Measurements from ENCODE around the gene ATG16L2. TPM values are rescaled to one million over a fixed set of nuclear protein-coding genes. Genes with fewer than 3 reads are reported as not detected.
A peak's percentile ranks its signal among the peaks of the same experiment; 100 is the strongest.
"Not testable (repeated sequence)": the region's sequence is repeated elsewhere in the genome, so short reads cannot be mapped to it uniquely, and the experiment has no call there.

Gene ATG16L2
- total RNA-seq, 1 donor: 12.4 TPM

DNA sequence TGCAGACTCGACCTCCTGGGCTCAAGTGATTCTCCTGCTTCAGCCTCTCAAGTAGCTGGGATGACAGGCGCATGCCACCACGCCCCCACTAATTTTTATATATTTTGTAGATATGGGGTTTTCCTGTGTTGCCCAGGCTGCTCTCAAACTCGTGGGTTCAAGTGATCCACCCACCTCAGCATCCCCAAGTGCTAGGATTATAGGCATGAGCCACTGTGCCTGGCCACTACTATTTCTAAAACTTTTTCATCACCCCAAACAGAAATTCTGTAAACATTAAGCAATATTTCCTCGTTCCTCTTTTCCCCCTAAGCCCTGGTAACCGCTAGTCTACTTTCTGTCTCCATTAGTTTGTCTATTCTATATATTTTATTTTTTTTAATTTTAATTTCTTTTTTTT is 9.0 kb upstream of the ATG16L2 start:
- TF ChIP-seq CTCF (IDR thresholded peaks at IDR 0.05; ENCODE audit: insufficient read depth, low read length): no peak
- no peak for DNase-seq (ENCODE audit: low read depth)
- H3K4me3 ChIP-seq (ENCODE audit: low read depth, low read length): no peak overlapping the region

DNA sequence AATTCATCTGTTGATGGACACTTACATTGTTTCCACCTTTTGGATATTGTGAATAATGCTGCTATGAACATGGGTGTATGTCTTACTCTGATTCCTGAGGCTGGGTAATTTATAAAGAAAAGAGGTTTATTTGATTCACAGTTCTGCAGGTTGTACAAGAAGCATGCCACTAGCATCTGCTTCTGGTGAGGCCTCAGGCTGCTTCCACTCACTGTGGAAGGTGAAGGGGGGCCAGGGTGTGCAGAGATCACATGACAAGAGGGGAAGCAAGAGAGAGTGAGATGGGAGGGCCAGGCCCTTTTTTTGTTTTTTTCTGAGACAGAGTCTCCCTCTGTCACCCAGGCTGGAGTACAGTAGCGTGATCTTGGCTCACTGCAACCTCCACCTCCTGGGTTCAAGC is 7.8 kb upstream of the ATG16L2 start:
- not testable (repeated sequence) for H3K4me3 ChIP-seq (ENCODE audit: low read depth, low read length); DNase-seq (ENCODE audit: low read depth)

GRCh38 chr11:72807021-72807693 is 7.1 kb upstream of the ATG16L2 start:
- no peak overlapping the region for H3K4me3 ChIP-seq (ENCODE audit: low read depth, low read length)
- no peak for TF ChIP-seq CTCF (IDR thresholded peaks at IDR 0.05; ENCODE audit: insufficient read depth, low read length)
- peak; percentile 32 for DNase-seq (ENCODE audit: low read depth)

- TF ChIP-seq CTCF (IDR thresholded peaks at IDR 0.05; ENCODE audit: insufficient read depth, low read length): no peak
- DNase-seq (ENCODE audit: low read depth): no peak
- H3K4me3 ChIP-seq (ENCODE audit: low read depth, low read length): no peak overlapping the region
These were observed 6.4 kb upstream of the ATG16L2 start for GRCh38 chr11:72807792-72808191.

GRCh38 chr11:72808331-72808798 is 5.8 kb upstream of the ATG16L2 start:
- DNase-seq (ENCODE audit: low read depth): peak; percentile 22
- TF ChIP-seq CTCF (IDR thresholded peaks at IDR 0.05; ENCODE audit: insufficient read depth, low read length): no peak
- no peak overlapping the region for H3K4me3 ChIP-seq (ENCODE audit: low read depth, low read length)

DNA sequence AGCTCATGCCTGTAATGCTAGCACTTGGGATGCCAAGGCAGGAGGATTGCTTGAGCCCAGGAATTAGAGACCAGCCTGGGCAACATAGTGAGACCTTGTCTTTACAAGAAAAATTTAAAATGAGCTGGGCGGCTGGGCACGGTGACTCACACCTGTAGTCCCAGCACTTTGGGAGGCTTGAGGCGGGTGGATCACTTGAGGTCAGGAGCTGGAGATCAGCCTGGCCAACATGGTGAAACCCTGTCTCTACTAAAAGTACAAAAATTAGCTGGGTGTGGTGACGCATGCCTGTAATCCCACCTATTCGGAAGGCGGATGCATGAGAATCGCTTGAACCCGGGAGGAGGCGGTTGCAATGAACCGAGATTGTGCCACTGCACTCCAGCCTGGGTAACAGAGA is 2.5 kb upstream of the ATG16L2 start:
- not testable (repeated sequence) for H3K4me3 ChIP-seq (ENCODE audit: low read depth, low read length); DNase-seq (ENCODE audit: low read depth)

DNA sequence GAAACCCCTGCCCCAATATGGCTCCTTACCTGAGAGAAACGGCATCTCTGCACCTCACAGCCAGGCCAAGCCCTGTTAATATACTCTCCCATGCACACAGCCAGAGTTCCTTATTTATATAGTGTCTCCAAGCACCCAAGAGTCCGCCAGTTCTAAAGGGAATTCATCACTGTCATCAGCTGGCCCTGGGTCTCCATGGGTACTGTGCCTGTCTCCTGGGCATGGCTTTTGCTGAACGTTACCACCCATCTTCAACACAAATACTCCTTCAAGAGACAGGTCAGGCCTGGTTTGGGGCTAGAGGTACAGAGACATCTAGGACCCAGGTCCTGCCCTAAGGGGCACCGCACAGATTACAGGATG is 1.6 kb upstream of the ATG16L2 start:
- peak overlapping the region; percentile 74 for H3K4me3 ChIP-seq (ENCODE audit: low read depth, low read length)
- TF ChIP-seq CTCF (IDR thresholded peaks at IDR 0.05; ENCODE audit: insufficient read depth, low read length): no peak
- DNase-seq (ENCODE audit: low read depth): no peak
